Measurements from ENCODE around the gene SOWAHA.

SOWAHA gene

GRCh38 chr5:132782101-132782500 lies 31.0 kb upstream of the SOWAHA start:
- peaks cover 45% of the 10 kb centered on the region for H3K79me1 ChIP-seq (ENCODE audit: low read length)
- no peak overlapping the region for H2AFZ ChIP-seq (ENCODE audit: insufficient read depth, low read length, poor library complexity)
- no peak overlapping the region for H3K14ac ChIP-seq (ENCODE audit: low read length)
- no peak overlapping the region for H4K8ac ChIP-seq (ENCODE audit: low read depth, low read length)
- no peak overlapping the region for H3K4ac ChIP-seq (ENCODE audit: low read depth, low read length)
- H2BK12ac ChIP-seq (ENCODE audit: low read length): peak overlapping the region; percentile 43
- peak overlapping the region; percentile 56 for H3K18ac ChIP-seq (ENCODE audit: low read length)
- no peak overlapping the region for H3K23ac ChIP-seq (ENCODE audit: low read length)
- no peak overlapping the region for H4K12ac ChIP-seq (ENCODE audit: low read depth, low read length)
- H3K79me2 ChIP-seq (ENCODE audit: control insufficient read depth, insufficient read depth, low read length, poor library complexity): peaks cover 12% of the 10 kb centered on the region
- WGBS (ENCODE audit: extremely low coverage, insufficient coverage, insufficient read length): no CpG with 5 or more reads among the region's 4 CpGs
- H3K4me1 ChIP-seq (ENCODE audit: control insufficient read depth in 1 of 2, insufficient read depth in 2 of 2, low read length in 2 of 2): peaks cover 21 to 23% of the 10 kb centered on the region in 2 experiments
- peak overlapping the region; percentile 24 for H3K27ac ChIP-seq (ENCODE audit: low read depth, low read length)
- peak overlapping the region; percentile 22 for H4K91ac ChIP-seq (ENCODE audit: low read depth, low read length)
- H2BK120ac ChIP-seq (ENCODE audit: insufficient read depth, low read length, poor library complexity): peak overlapping the region; percentile 35
- H3K9ac ChIP-seq (ENCODE audit: low read length): no peak overlapping the region
- H2AK5ac ChIP-seq (ENCODE audit: low read length): no peak overlapping the region
- DNase-seq: no peak
- H3K4me3 ChIP-seq (ENCODE audit: low read depth, low read length): no peak overlapping the region
- H3K27me3 ChIP-seq (ENCODE audit: insufficient read depth, low read length): no peaks in the 10 kb centered on the region
- no peaks in the 10 kb centered on the region for H3K9me3 ChIP-seq (ENCODE audit: insufficient read depth, low read depth, low read length)
- no peak overlapping the region for H3K4me2 ChIP-seq (ENCODE audit: low read length)
- no peaks in the 10 kb centered on the region for H3K36me3 ChIP-seq (ENCODE audit: control insufficient read depth in 1 of 2, insufficient read depth in 2 of 2, low read length in 2 of 2)
- H2BK5ac ChIP-seq (ENCODE audit: low read depth, low read length, poor library complexity): peak overlapping the region; percentile 61

DNA sequence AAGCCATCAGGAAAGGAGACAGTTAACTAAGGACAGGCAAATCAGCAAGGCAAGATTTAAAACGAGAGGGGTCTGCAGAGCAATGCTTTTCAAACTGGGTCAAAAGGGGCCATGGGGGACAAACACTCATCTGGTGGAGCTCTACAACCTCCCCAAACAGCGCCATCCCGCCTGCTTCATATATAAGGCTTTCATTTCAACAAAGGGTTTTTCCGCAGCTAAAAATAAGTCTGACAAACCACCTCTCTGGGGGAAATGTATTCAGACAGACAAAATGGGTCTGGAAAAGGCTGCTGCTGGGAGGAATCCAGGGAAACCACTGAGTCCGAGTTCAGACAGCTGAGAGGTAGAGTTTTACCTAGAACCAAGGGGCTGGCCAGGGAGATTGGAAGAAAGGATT lies 27.7 kb upstream of the SOWAHA start:
- H3K4me3 ChIP-seq (ENCODE audit: low read depth, low read length): no peak overlapping the region
- no peak overlapping the region for H3K4ac ChIP-seq (ENCODE audit: low read depth, low read length)
- H2AK5ac ChIP-seq (ENCODE audit: low read length): no peak overlapping the region
- no CpG with 5 or more reads among the region's 5 CpGs for WGBS (ENCODE audit: extremely low coverage, insufficient coverage, insufficient read length)
- peak overlapping the region; percentile 18 for H3K27ac ChIP-seq (ENCODE audit: low read depth, low read length)
- H2BK5ac ChIP-seq (ENCODE audit: low read depth, low read length, poor library complexity): peak overlapping the region; percentile 60
- peak overlapping the region; percentile 49 for H4K8ac ChIP-seq (ENCODE audit: low read depth, low read length)
- peak overlapping the region; percentile 56 for H2BK12ac ChIP-seq (ENCODE audit: low read length)
- no peak overlapping the region for H2AFZ ChIP-seq (ENCODE audit: insufficient read depth, low read length, poor library complexity)
- no peaks in the 10 kb centered on the region for H3K36me3 ChIP-seq (ENCODE audit: control insufficient read depth in 1 of 2, insufficient read depth in 2 of 2, low read length in 2 of 2)
- peak overlapping the region; percentile 39 for H4K91ac ChIP-seq (ENCODE audit: low read depth, low read length)
- H3K79me1 ChIP-seq (ENCODE audit: low read length): peaks cover 54% of the 10 kb centered on the region
- no peaks in the 10 kb centered on the region for H3K9me3 ChIP-seq (ENCODE audit: insufficient read depth, low read depth, low read length)
- peaks cover 8% of the 10 kb centered on the region for H3K79me2 ChIP-seq (ENCODE audit: control insufficient read depth, insufficient read depth, low read length, poor library complexity)
- no peak overlapping the region for H3K18ac ChIP-seq (ENCODE audit: low read length)
- no peak overlapping the region for H3K9ac ChIP-seq (ENCODE audit: low read length)
- no peak overlapping the region for H3K14ac ChIP-seq (ENCODE audit: low read length)
- no peak for DNase-seq
- peaks cover 35 to 38% of the 10 kb centered on the region in 2 experiments for H3K4me1 ChIP-seq (ENCODE audit: control insufficient read depth in 1 of 2, insufficient read depth in 2 of 2, low read length in 2 of 2)
- H4K12ac ChIP-seq (ENCODE audit: low read depth, low read length): no peak overlapping the region
- no peak overlapping the region for H3K23ac ChIP-seq (ENCODE audit: low read length)
- no peak overlapping the region for H3K4me2 ChIP-seq (ENCODE audit: low read length)
- no peaks in the 10 kb centered on the region for H3K27me3 ChIP-seq (ENCODE audit: insufficient read depth, low read length)
- peak overlapping the region; percentile 65 for H2BK120ac ChIP-seq (ENCODE audit: insufficient read depth, low read length, poor library complexity)

DNA sequence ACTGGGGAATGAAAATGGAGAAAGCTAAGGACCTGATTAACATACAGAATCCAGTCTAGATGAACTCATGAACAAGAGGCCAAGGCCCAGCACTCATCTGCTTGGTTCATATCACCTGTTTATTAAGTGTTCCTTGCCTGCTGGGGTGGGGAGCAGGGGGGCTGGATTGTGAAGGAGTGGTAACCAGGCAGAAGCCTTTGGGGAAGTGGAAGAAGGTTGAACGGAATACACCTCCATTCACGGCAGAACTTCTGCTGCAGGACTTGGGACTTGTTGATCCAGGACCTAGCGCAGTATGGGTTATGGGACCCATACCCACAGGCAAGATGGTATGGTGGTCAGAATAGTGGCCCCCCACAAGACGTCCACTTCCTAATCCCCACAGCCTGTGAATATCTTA lies 27.2 kb upstream of the SOWAHA start:
- peak overlapping the region; percentile 65 for H2BK120ac ChIP-seq (ENCODE audit: insufficient read depth, low read length, poor library complexity)
- peaks cover 35 to 38% of the 10 kb centered on the region in 2 experiments for H3K4me1 ChIP-seq (ENCODE audit: control insufficient read depth in 1 of 2, insufficient read depth in 2 of 2, low read length in 2 of 2)
- peak overlapping the region; percentile 51 for H3K14ac ChIP-seq (ENCODE audit: low read length)
- H3K9me3 ChIP-seq (ENCODE audit: insufficient read depth, low read depth, low read length): no peaks in the 10 kb centered on the region
- H3K79me2 ChIP-seq (ENCODE audit: control insufficient read depth, insufficient read depth, low read length, poor library complexity): peaks cover 8% of the 10 kb centered on the region
- no peak overlapping the region for H3K4me2 ChIP-seq (ENCODE audit: low read length)
- H2BK12ac ChIP-seq (ENCODE audit: low read length): peak overlapping the region; percentile 91
- H2BK5ac ChIP-seq (ENCODE audit: low read depth, low read length, poor library complexity): peak overlapping the region; percentile 60
- no peak overlapping the region for H3K9ac ChIP-seq (ENCODE audit: low read length)
- H3K4ac ChIP-seq (ENCODE audit: low read depth, low read length): peak overlapping the region; percentile 11
- H3K23ac ChIP-seq (ENCODE audit: low read length): no peak overlapping the region
- DNase-seq: no peak
- H3K79me1 ChIP-seq (ENCODE audit: low read length): peaks cover 54% of the 10 kb centered on the region
- no peak overlapping the region for H3K4me3 ChIP-seq (ENCODE audit: low read depth, low read length)
- no peak overlapping the region for H3K18ac ChIP-seq (ENCODE audit: low read length)
- no peaks in the 10 kb centered on the region for H3K36me3 ChIP-seq (ENCODE audit: control insufficient read depth in 1 of 2, insufficient read depth in 2 of 2, low read length in 2 of 2)
- peak overlapping the region; percentile 51 for H2AK5ac ChIP-seq (ENCODE audit: low read length)
- peak overlapping the region; percentile 18 for H3K27ac ChIP-seq (ENCODE audit: low read depth, low read length)
- H3K27me3 ChIP-seq (ENCODE audit: insufficient read depth, low read length): no peaks in the 10 kb centered on the region
- H2AFZ ChIP-seq (ENCODE audit: insufficient read depth, low read length, poor library complexity): no peak overlapping the region
- no peak overlapping the region for H4K12ac ChIP-seq (ENCODE audit: low read depth, low read length)
- H4K8ac ChIP-seq (ENCODE audit: low read depth, low read length): peak overlapping the region; percentile 20
- peak overlapping the region; percentile 87 for H4K91ac ChIP-seq (ENCODE audit: low read depth, low read length)
- no CpG with 5 or more reads among the region's 4 CpGs for WGBS (ENCODE audit: extremely low coverage, insufficient coverage, insufficient read length)

DNA sequence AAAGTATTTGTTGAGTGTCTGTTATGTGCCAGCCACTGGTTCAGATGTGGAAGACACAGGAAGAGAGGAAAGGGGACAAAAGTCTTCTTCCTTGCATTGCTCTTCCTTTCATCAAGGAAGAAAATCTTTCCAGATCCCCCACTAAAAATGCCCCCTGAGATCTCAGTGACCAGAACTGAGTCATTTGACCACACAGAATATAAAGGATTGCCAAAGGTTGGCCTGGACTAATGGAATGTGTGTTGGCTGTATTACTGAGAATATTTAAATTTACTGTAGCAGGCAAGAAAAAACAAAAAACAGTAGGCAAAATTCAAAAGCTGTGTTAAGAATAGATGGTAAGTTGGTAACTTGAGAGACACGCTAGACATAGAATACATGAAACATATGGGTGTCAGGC lies 26.0 kb upstream of the SOWAHA start:
- Histone ChIP-seq H3K27me3 (ENCODE audit: insufficient read depth, low read length) (no peaks in the 10 kb centered on the region), H3K4ac (ENCODE audit: low read depth, low read length) (no peak overlapping the region), H3K18ac (ENCODE audit: low read length) (no peak overlapping the region), H4K8ac (ENCODE audit: low read depth, low read length) (no peak overlapping the region), H4K91ac (ENCODE audit: low read depth, low read length) (peak overlapping the region; percentile 45), H3K23ac (ENCODE audit: low read length) (no peak overlapping the region), H2BK120ac (ENCODE audit: insufficient read depth, low read length, poor library complexity) (no peak overlapping the region), H3K27ac (ENCODE audit: low read depth, low read length) (no peak overlapping the region), H2AK5ac (ENCODE audit: low read length) (no peak overlapping the region), H3K14ac (ENCODE audit: low read length) (no peak overlapping the region), H3K36me3 (ENCODE audit: control insufficient read depth in 1 of 2, insufficient read depth in 2 of 2, low read length in 2 of 2) (no peaks in the 10 kb centered on the region), H3K79me1 (ENCODE audit: low read length) (peaks cover 54% of the 10 kb centered on the region), H2BK5ac (ENCODE audit: low read depth, low read length, poor library complexity) (no peak overlapping the region), H3K9ac (ENCODE audit: low read length) (no peak overlapping the region), H3K4me3 (ENCODE audit: low read depth, low read length) (no peak overlapping the region), H3K4me1 (ENCODE audit: control insufficient read depth in 1 of 2, insufficient read depth in 2 of 2, low read length in 2 of 2) (peaks cover 32 to 35% of the 10 kb centered on the region in 2 experiments), H3K4me2 (ENCODE audit: low read length) (no peak overlapping the region), H3K79me2 (ENCODE audit: control insufficient read depth, insufficient read depth, low read length, poor library complexity) (peaks cover 8% of the 10 kb centered on the region), H2BK12ac (ENCODE audit: low read length) (peak overlapping the region; percentile 48), H3K9me3 (ENCODE audit: insufficient read depth, low read depth, low read length) (no peaks in the 10 kb centered on the region), H4K12ac (ENCODE audit: low read depth, low read length) (no peak overlapping the region), H2AFZ (ENCODE audit: insufficient read depth, low read length, poor library complexity) (no peak overlapping the region)
- DNase-seq: no peak
- WGBS (ENCODE audit: extremely low coverage, insufficient coverage, insufficient read length): no CpG with 5 or more reads among the region's 1 CpG
